Retinal pigment epithelial cell (primary cell): ENCODE measurements around the gene RHOH.

Experiments
- DNase-seq: peaks from one replicate; pipeline ENCODE4 v3.0.0-alpha.2; 2010; ENCODE audit warnings: low read depth
- H3K4me3 ChIP-seq: 2 replicates; pipeline ENCODE4 v1.5.1; 2011; ENCODE audit warnings: mild to moderate bottlenecking, low read length, control low read depth, moderate library complexity
- TF ChIP-seq, protein P1 (sequence below): conservative IDR thresholded peaks from 2 replicates; pipeline ENCODE4 v1.5.1; 2011; ENCODE audit warnings: low read depth, low read length, control low read depth, inconsistent platforms

RHOH gene

DNA sequence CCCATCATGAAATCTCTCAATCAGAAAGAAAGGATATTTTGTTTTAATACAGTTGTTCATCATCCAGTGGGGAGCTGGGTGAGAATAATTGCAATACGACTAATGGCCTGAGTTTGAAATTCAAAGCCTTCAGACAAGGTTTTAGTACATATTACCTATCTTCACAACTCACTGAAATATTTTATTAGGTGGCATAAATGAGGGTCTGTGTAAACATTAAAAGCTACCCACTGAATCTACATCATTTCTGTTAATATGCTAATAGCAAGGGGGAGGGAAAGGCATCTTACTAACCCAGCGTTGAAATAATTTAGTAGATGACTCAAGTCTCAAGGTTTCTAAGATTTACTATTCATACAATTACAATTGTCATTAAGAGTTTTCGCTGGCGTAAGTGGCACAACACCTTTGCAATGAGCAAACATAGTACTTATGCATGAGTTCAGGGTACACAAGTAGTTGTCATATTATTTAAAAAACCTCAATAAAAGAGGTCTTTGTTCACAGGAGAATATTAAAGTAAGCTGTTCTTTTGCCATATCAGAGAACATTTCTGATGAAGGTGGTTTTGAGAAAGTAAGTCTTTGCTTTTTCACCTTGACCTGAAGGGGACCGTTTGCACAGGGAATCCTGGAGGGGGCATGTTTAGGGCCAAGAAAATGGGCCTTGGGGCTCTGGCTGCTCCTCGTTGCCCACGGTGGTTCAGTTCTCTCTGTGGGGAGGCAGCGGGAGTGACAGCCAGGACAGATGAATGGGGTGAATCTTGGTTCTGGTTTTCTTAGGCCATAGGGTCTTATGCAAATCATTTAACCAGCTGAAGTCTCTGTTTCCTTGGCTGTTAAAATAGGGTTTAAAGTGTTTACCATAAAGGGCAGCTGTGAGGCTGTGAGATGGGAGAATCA, 4.5 kb upstream of the RHOH start:
- H3K4me3 ChIP-seq, result no peak overlapping the region
- DNase-seq, result no peak
- TF ChIP-seq, protein P1, sequence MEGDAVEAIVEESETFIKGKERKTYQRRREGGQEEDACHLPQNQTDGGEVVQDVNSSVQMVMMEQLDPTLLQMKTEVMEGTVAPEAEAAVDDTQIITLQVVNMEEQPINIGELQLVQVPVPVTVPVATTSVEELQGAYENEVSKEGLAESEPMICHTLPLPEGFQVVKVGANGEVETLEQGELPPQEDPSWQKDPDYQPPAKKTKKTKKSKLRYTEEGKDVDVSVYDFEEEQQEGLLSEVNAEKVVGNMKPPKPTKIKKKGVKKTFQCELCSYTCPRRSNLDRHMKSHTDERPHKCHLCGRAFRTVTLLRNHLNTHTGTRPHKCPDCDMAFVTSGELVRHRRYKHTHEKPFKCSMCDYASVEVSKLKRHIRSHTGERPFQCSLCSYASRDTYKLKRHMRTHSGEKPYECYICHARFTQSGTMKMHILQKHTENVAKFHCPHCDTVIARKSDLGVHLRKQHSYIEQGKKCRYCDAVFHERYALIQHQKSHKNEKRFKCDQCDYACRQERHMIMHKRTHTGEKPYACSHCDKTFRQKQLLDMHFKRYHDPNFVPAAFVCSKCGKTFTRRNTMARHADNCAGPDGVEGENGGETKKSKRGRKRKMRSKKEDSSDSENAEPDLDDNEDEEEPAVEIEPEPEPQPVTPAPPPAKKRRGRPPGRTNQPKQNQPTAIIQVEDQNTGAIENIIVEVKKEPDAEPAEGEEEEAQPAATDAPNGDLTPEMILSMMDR, result no peak

DNA sequence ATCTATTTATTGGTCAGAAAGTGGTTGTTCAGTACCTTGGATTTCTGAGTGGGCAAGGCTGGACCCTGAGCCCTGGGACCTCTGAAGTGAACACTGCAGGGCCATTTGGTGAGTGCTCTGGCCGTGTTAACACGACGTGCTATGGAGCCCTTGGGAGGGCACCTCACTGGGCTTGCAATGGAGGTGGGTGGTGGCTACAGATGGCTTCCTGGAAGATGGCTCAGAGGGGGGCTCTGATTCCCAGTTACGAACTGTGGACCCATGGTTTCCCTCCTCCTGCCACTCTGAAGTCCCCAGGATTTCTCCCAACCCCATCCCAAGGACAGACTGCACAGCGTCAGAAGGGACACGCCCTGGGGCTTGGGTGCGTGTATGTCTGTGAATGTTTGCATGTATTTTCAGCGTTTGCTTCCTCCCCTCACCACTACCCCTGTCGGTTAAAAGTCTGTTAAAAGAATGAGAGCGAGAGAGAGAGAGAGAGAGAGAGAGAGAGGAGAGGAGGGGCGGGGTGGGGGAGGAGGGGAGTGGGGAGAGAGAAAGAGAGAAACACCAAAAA, 3.7 kb upstream of the RHOH start:
- DNase-seq, result no peak
- TF ChIP-seq, protein P1, result no peak
- H3K4me3 ChIP-seq, result no peak overlapping the region

DNA sequence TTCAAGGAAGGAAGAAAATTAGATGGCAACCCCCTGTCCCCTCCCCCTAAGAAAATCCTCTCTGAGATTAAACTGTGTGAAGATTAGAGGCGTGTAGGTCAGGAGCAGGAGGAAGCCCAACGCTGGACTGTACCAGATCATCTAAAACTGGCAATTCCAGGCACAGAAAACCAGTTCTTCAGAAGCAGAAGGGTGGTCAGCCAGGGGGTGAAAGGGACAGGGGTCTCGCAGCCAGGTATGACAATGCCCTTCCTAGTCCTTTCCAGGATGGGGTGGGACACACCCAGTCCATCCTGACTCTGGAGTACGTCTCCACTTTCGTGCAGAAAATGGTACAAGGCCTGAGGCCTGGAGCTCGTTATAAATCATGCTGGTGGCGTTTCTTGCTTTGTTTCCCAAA, 3.3 kb upstream of the RHOH start:
- no peak for DNase-seq
- TF ChIP-seq, protein P1, result no peak
- no peak overlapping the region for H3K4me3 ChIP-seq

DNA sequence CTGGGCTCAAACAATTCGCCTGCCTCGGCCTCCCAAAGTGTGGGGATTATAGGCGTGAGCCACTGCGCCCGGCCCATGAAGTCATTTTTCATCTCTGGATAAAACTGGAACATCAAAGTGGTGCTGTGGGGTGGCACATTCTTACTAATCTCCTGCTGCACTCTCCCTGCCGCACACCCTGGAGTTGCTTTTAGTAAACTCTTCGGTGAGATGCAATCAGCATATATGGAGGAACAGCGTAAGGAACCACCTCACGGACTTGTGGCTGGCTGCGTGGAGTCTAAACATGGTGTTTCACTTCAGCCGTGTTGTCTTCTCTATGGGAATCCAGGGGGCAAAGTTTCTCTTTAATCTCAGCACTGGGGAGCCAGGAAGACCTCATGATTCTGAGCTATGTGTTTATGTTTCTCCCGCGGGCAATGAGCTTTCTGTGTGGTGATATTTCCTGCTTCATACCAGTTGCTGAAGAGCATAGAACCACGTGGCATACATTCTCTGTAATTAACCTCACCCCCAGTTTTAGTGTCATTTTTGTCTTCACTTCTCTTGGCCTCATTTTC, 2.1 kb upstream of the RHOH start:
- no peak for DNase-seq
- H3K4me3 ChIP-seq, result peak overlapping the region; percentile 9
- TF ChIP-seq, protein P1, result no peak

DNA sequence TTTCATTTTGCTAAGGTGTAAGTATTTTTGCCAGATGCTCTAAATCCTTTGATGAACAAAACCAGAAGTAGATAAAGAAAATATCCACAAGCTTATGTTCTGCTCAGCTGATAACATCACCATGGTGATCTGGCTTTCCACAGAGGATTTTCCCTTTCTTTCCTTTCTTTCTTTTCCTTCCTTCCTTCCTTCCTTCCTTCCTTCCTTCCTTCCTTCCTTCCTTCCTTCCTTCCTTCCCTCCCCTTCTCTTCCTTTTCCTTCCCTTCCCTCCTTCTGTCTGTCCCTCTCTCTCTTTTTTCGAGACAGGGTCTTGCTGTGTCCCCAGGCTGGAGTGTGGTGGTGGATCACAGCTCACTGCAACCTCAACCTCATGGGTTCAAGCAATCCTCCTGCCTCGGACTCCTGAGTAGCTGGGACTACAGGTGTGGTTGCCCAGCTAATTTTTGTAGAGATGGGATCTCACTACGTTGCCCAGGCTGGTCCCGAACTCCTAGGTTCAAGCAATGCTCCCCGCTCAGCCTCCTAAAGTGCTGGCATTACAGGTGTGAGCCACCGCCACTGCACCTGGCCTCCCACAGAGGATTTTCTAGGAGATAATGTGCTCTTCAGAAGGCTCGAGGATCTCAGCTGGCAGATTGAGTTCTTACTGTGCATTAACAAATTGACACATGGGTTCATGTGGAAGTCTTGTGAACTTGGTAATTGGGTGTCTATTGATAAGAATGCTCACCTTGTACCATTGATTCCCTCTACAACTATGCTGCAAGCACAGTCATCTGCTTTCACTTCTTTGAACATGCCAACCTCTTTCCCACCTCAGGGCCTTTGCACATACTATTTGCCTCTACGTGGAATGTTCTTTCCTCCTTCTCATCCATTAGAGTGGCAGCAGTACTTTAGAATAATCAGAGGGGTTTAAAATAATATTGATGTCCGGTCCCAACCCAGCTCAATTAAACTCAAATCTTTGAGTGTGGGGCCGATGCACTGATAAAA, 1.4 kb upstream of the RHOH start:
- DNase-seq, result no peak
- H3K4me3 ChIP-seq, result no peak overlapping the region
- TF ChIP-seq, protein P1, result no peak

DNA sequence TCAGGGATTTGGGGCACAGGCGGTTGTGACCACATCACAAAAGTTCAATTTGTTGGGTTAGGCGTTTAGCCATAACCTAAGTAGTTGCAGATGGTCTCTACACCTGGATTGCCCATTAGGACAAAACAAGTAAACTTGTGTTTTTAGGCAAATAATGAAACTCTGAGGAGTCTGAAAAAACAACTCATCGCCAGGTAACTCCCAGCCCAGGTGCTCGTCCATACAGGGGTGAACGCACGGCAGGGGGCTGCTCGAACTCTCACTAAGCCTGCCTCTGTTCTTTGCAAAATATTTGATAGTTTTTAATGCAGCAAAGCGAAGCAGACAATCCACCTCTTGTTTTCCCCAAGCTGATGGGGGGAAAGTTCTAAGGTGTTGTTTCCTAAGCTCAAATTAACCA, 559 bp upstream of the RHOH start:
- no peak for DNase-seq
- H3K4me3 ChIP-seq, result no peak overlapping the region

More for the DNA sequence above, 559 bp upstream of the RHOH start:
- TF ChIP-seq, protein P1, result no peak
